CD4-positive, alpha-beta T cell (primary cell): ENCODE measurements around the gene IL22RA2. TPM values are rescaled to one million over a fixed set of nuclear protein-coding genes. Genes with fewer than 3 reads are reported as not detected.

Experiments
- ATAC-seq: fragments of 200-7000 bp; cut with Tn5 transposase; one replicate; pipeline ENCODE4 v1.10.0; 2022; ENCODE audit warnings: mild to moderate bottlenecking; ENCODE audit not compliant: poor library complexity
- CTCF ChIA-PET: fragments of 350-600 bp; sonication (Branson Sonifier 250); formaldehyde crosslinking; loops from one replicate; lab custom pipeline; 2021; ENCODE audit warnings: antibody characterized with exemption, inconsistent platforms; lab: Charles Lee
- POLR2A ChIA-PET: fragments of 350-600 bp; sonication (Branson Sonifier 250); formaldehyde crosslinking; loops from one replicate; lab custom pipeline; 2021; ENCODE audit warnings: antibody characterized with exemption, inconsistent platforms; lab: Charles Lee
- DNase-seq, 14 experiments: peaks; one replicate each; pipeline ENCODE4 v3.0.0-alpha.2; 2013 to 2020; ENCODE audit warnings: mixed read lengths in 2 of 14
- H3K27ac ChIP-seq, 2 donors: one replicate each; pipeline versions ENCODE4 v1.5.1 to v1.7.0; 2013; ENCODE audit warnings: low read length in 2 of 2, low read depth in 1 of 2, mild to moderate bottlenecking in 1 of 2
- H3K27me3 ChIP-seq, 2 experiments: 1 replicate in 1 of 2; 2 replicates in 1 of 2; pipeline versions ENCODE4 v1.6.1 to v1.7.0; 2013; ENCODE audit warnings: low read length in 2 of 2, control low read depth in 1 of 2, mild to moderate bottlenecking in 1 of 2, moderate library complexity in 1 of 2; ENCODE audit not compliant: insufficient read depth in 2 of 2, control insufficient read depth in 1 of 2
- H3K36me3 ChIP-seq: one replicate; pipeline ENCODE4 v1.6.1; 2013; ENCODE audit warnings: low read length, control low read depth; ENCODE audit not compliant: insufficient read depth
- H3K4me1 ChIP-seq: one replicate; pipeline ENCODE4 v1.6.1; 2013; ENCODE audit warnings: low read length, control low read depth; ENCODE audit not compliant: insufficient read depth
- H3K4me3 ChIP-seq: one replicate; pipeline ENCODE4 v1.5.1; 2013; ENCODE audit warnings: mild to moderate bottlenecking, low read length, moderate library complexity
- H3K9me3 ChIP-seq, 2 experiments: 1 replicate in 1 of 2; 2 replicates in 1 of 2; pipeline versions ENCODE4 v1.6.1 to v1.7.0; 2013; ENCODE audit warnings: low read length in 2 of 2, mild to moderate bottlenecking in 2 of 2, control low read depth in 1 of 2, moderate library complexity in 1 of 2; ENCODE audit not compliant: control insufficient read depth in 1 of 2, insufficient read depth in 1 of 2
- H3K27ac Mint-ChIP-seq: one replicate; pipeline ENCODE4 v1.8.0; 2020; ENCODE audit warnings: mixed read lengths
- H3K27me3 Mint-ChIP-seq: one replicate; pipeline ENCODE4 v1.8.0; 2021; ENCODE audit warnings: mixed read lengths
- H3K36me3 Mint-ChIP-seq: one replicate; pipeline ENCODE4 v1.8.0; 2021; ENCODE audit warnings: low read depth, mixed read lengths
- H3K4me1 Mint-ChIP-seq: one replicate; pipeline ENCODE4 v1.8.0; 2021; ENCODE audit warnings: low read depth, mixed read lengths
- H3K4me3 Mint-ChIP-seq: one replicate; pipeline ENCODE4 v1.8.0; 2020; ENCODE audit warnings: mild to moderate bottlenecking, mixed read lengths
- H3K9me3 Mint-ChIP-seq: one replicate; pipeline ENCODE4 v1.8.0; 2020; ENCODE audit warnings: mixed read lengths
- CTCF ChIP-seq: fragments of 200-600 bp; IDR thresholded peaks from one replicate; pipeline ENCODE4 v1.8.0; 2022; ENCODE audit warnings: antibody characterized with exemption, mild to moderate bottlenecking
- intact Hi-C, 2 experiments: fragments of 100-400 bp; cut with DNase I in 1 of 2; cut with micrococcal nuclease in 1 of 2; formaldehyde crosslinking; loops; one replicate each; pipeline versions ENCODE4 v1.15.1 to v1.9.0; 2023 to 2025; cut with DNase I, micrococcal nuclease
- total RNA-seq, 174 experiments: library from RNA in 2 of 174; stranded (reverse) in 2 of 174; gene quantifications; one replicate each; pipeline ENCODE4 v1.2.3 and lab custom pipeline; 2021 to 2026

IL22RA2 gene
- total RNA-seq, 2 experiments from 2014 or later = not detected

GRCh38 chr6:137148306-137149034, 25.0 kb downstream of the IL22RA2 start:
- Mint-ChIP-seq H3K27ac (no peak overlapping the region), H3K27me3 (no peaks in the 10 kb centered on the region), H3K9me3 (no peaks in the 10 kb centered on the region), H3K36me3 (no peaks in the 10 kb centered on the region), H3K4me1 (no peaks in the 10 kb centered on the region), H3K4me3 (no peak overlapping the region)
- H3K27ac ChIP-seq = no peak overlapping the region
- no peaks in the 10 kb centered on the region for H3K4me1 ChIP-seq
- DNase-seq = peak in 2 of 14 experiments; percentile 55 to 65
- intact Hi-C loops = loop anchor here in 1 of 2 experiments (5.0 kb wide), 1 partner anchor 804 kb away; no protein-coding TSS in a partner anchor
- ATAC-seq = no peak
- CTCF ChIA-PET = no interaction called here
- H3K9me3 ChIP-seq = no peaks in the 10 kb centered on the region
- no peak overlapping the region for H3K4me3 ChIP-seq
- no peak for TF ChIP-seq CTCF
- POLR2A ChIA-PET = no interaction called here
- no peaks in the 10 kb centered on the region for H3K27me3 ChIP-seq
- H3K36me3 ChIP-seq = no peaks in the 10 kb centered on the region

- no peak overlapping the region for H3K4me3 ChIP-seq
- DNase-seq (no peak), ATAC-seq (no peak)
- H3K27me3 ChIP-seq = no peaks in the 10 kb centered on the region
- H3K9me3 Mint-ChIP-seq = no peaks in the 10 kb centered on the region
- H3K4me1 Mint-ChIP-seq = no peaks in the 10 kb centered on the region
- no peak overlapping the region for H3K27ac Mint-ChIP-seq
- POLR2A ChIA-PET = no interaction called here
- no peak for TF ChIP-seq CTCF
- no peaks in the 10 kb centered on the region for H3K27me3 Mint-ChIP-seq
- H3K9me3 ChIP-seq = no peaks in the 10 kb centered on the region
- intact Hi-C loops = loop anchor here in 1 of 2 experiments (5.0 kb wide), 1 partner anchor 805 kb away; no protein-coding TSS in a partner anchor
- CTCF ChIA-PET = no interaction called here
- no peak overlapping the region for H3K27ac ChIP-seq
- no peaks in the 10 kb centered on the region for H3K36me3 Mint-ChIP-seq
- no peak overlapping the region for H3K4me3 Mint-ChIP-seq
- H3K4me1 ChIP-seq = no peaks in the 10 kb centered on the region
- H3K36me3 ChIP-seq = no peaks in the 10 kb centered on the region
Measured at GRCh38 chr6:137147195-137147594, 26.2 kb downstream of the IL22RA2 start.

GRCh38 chr6:137146206-137146605, 27.2 kb downstream of the IL22RA2 start:
- Mint-ChIP-seq H3K4me1 (no peaks in the 10 kb centered on the region), H3K4me3 (no peak overlapping the region), H3K27ac (no peak overlapping the region), H3K27me3 (no peaks in the 10 kb centered on the region), H3K36me3 (no peaks in the 10 kb centered on the region), H3K9me3 (no peaks in the 10 kb centered on the region)
- CTCF ChIA-PET = interaction anchor here (0.6 kb wide), 1 partner anchor 65 kb away, joined by 3 read pairs; no protein-coding TSS in a partner anchor
- H3K4me1 ChIP-seq = no peaks in the 10 kb centered on the region
- intact Hi-C loops = loop anchor here in 1 of 2 experiments (5.0 kb wide), 1 partner anchor 806 kb away; no protein-coding TSS in a partner anchor
- no peaks in the 10 kb centered on the region for H3K36me3 ChIP-seq
- POLR2A ChIA-PET = no interaction called here
- H3K9me3 ChIP-seq = no peaks in the 10 kb centered on the region
- no peak for ATAC-seq
- no peaks in the 10 kb centered on the region for H3K27me3 ChIP-seq
- H3K4me3 ChIP-seq = no peak overlapping the region
- no peak for DNase-seq
- no peak overlapping the region for H3K27ac ChIP-seq
- TF ChIP-seq CTCF = no peak
